Calu3 (cell line): ENCODE measurements around the gene SNX25. TPM values are rescaled to one million over a fixed set of nuclear protein-coding genes. Genes with fewer than 3 reads are reported as not detected.

Experiments
- BruUV-seq: library from RNA; stranded (reverse); fragments of 400-500 nt; replicated peaks from 2 replicates; lab custom pipeline; 2021; lab: Mats Ljungman, UMichigan
- CTCF ChIA-PET: fragments of 300-600 bp; sonication (Branson Sonifier 250); formaldehyde crosslinking; loops from one replicate; lab custom pipeline; 2022; ENCODE audit warnings: antibody characterized with exemption; lab: Charles Lee
- DNase-seq: peaks from one replicate; pipeline ENCODE4 v3.0.0; 2022
- H3K27ac Mint-ChIP-seq: one replicate; pipeline ENCODE4 v1.8.0; 2022; ENCODE audit warnings: mixed read lengths; ENCODE audit not compliant: unreplicated experiment
- H3K27me3 Mint-ChIP-seq: one replicate; pipeline ENCODE4 v1.8.0; 2022; ENCODE audit warnings: mixed read lengths; ENCODE audit not compliant: unreplicated experiment
- H3K36me3 Mint-ChIP-seq: one replicate; pipeline ENCODE4 v1.8.0; 2022; ENCODE audit warnings: mild to moderate bottlenecking, moderate library complexity, mixed read lengths; ENCODE audit not compliant: insufficient read depth, unreplicated experiment
- H3K4me1 Mint-ChIP-seq: one replicate; pipeline ENCODE4 v1.8.0; 2022; ENCODE audit warnings: mild to moderate bottlenecking, low read depth, mixed read lengths; ENCODE audit not compliant: unreplicated experiment
- H3K4me3 Mint-ChIP-seq: one replicate; pipeline ENCODE4 v1.8.0; 2022; ENCODE audit warnings: mild to moderate bottlenecking, low read depth, moderate library complexity, mixed read lengths; ENCODE audit not compliant: unreplicated experiment
- H3K9me3 Mint-ChIP-seq: one replicate; pipeline ENCODE4 v1.8.0; 2022; ENCODE audit warnings: low read depth, mixed read lengths; ENCODE audit not compliant: unreplicated experiment
- intact Hi-C: fragments of 100-400 bp; cut with micrococcal nuclease; formaldehyde crosslinking; loops from one replicate; pipeline ENCODE4 v1.10.0; 2022; ENCODE audit not compliant: unreplicated experiment
- total RNA-seq: library from RNA; stranded (reverse); gene quantifications from 2 replicates; pipeline ENCODE4 v1.2.3, GENCODE V29; 2022
- TF ChIP-seq, protein P1 (sequence below): fragments of 200-600 bp; IDR thresholded peaks from one replicate; pipeline ENCODE4 v1.8.0; 2022; ENCODE audit warnings: antibody characterized with exemption; ENCODE audit not compliant: unreplicated experiment

Gene SNX25
- total RNA-seq, 1 experiment from 2014 or later, result 16.1 TPM

- H3K27ac Mint-ChIP-seq, result no peak overlapping the region
- no peaks in the 10 kb centered on the region for H3K36me3 Mint-ChIP-seq
- DNase-seq, result no peak
- H3K9me3 Mint-ChIP-seq, result no peaks in the 10 kb centered on the region
- no TSS peak for BruUV-seq
- H3K4me1 Mint-ChIP-seq, result no peaks in the 10 kb centered on the region
- no peaks in the 10 kb centered on the region for H3K27me3 Mint-ChIP-seq
- intact Hi-C loops, result no loop called here
- TF ChIP-seq, protein P1, sequence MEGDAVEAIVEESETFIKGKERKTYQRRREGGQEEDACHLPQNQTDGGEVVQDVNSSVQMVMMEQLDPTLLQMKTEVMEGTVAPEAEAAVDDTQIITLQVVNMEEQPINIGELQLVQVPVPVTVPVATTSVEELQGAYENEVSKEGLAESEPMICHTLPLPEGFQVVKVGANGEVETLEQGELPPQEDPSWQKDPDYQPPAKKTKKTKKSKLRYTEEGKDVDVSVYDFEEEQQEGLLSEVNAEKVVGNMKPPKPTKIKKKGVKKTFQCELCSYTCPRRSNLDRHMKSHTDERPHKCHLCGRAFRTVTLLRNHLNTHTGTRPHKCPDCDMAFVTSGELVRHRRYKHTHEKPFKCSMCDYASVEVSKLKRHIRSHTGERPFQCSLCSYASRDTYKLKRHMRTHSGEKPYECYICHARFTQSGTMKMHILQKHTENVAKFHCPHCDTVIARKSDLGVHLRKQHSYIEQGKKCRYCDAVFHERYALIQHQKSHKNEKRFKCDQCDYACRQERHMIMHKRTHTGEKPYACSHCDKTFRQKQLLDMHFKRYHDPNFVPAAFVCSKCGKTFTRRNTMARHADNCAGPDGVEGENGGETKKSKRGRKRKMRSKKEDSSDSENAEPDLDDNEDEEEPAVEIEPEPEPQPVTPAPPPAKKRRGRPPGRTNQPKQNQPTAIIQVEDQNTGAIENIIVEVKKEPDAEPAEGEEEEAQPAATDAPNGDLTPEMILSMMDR, result no peak
- CTCF ChIA-PET, result no interaction called here
- H3K4me3 Mint-ChIP-seq, result no peak overlapping the region
These were observed 50.3 kb downstream of the SNX25 start for GRCh38 chr4:185259719-185260118.

DNA sequence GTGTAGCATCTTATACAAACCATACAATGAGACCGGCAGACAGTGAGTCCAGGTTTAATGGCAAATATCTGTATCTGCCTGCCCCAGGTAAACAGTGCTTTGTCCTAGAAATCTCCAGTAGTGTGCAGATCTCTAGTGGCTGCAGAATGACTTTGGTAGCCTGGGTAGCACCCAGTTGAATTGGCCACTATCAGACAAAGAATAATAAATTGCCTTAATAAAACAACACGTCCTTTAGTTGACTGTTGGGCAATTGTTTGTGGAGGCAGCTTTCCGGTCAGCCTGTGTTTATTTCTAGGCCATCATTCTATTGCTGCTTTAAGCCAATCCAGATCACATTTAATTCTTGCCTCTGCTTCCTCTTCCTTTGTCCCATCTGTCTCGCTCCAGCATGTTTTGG lies 52.5 kb downstream of the SNX25 start:
- intact Hi-C loops, result no loop called here
- H3K27me3 Mint-ChIP-seq, result no peaks in the 10 kb centered on the region
- CTCF ChIA-PET, result no interaction called here
- BruUV-seq, result no TSS peak
- no peak for DNase-seq
- H3K4me3 Mint-ChIP-seq, result no peak overlapping the region
- no peak overlapping the region for H3K27ac Mint-ChIP-seq
- TF ChIP-seq, protein P1, result no peak
- no peaks in the 10 kb centered on the region for H3K9me3 Mint-ChIP-seq
- no peaks in the 10 kb centered on the region for H3K36me3 Mint-ChIP-seq
- H3K4me1 Mint-ChIP-seq, result no peaks in the 10 kb centered on the region

DNA sequence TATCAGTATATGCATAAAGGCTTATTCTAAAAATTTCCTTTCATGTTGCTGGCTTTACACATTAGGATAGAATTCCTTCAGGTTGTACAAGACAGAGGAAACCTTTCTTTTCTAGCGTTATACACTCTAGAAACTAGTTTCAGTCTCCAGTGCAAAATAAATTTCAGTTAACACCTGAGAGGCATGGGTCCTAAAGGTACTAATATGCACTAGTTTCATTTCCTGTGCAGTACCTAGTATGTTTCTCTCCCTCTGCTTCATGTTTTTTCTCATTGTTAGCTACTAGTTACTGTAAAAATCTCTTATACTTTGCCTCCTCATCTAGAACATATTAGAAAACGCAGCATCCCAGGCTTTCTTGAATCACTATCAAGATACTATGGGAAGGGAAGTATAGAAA lies 54.0 kb downstream of the SNX25 start:
- no peaks in the 10 kb centered on the region for H3K9me3 Mint-ChIP-seq
- no peak for DNase-seq
- no peaks in the 10 kb centered on the region for H3K27me3 Mint-ChIP-seq
- CTCF ChIA-PET, result no interaction called here
- no peak overlapping the region for H3K27ac Mint-ChIP-seq
- H3K36me3 Mint-ChIP-seq, result no peaks in the 10 kb centered on the region
- no peak overlapping the region for H3K4me3 Mint-ChIP-seq
- TF ChIP-seq, protein P1, result no peak
- intact Hi-C loops, result no loop called here
- no TSS peak for BruUV-seq
- peaks cover 7% of the 10 kb centered on the region for H3K4me1 Mint-ChIP-seq

GRCh38 chr4:185265942-185266341 lies 56.5 kb downstream of the SNX25 start:
- intact Hi-C loops, result no loop called here
- Mint-ChIP-seq H3K36me3 (no peaks in the 10 kb centered on the region), H3K9me3 (no peaks in the 10 kb centered on the region), H3K27ac (no peak overlapping the region), H3K27me3 (no peaks in the 10 kb centered on the region), H3K4me3 (no peak overlapping the region), H3K4me1 (peaks cover 18% of the 10 kb centered on the region)
- no peak for DNase-seq
- CTCF ChIA-PET, result no interaction called here
- BruUV-seq, result no TSS peak
- TF ChIP-seq, protein P1, result no peak
